HL-60 (cell line): ENCODE data around the gene ARF1.

Source experiments
- DNase-seq, 2 experiments: peaks; one replicate each; pipeline ENCODE4 v3.0.0-alpha.2; 2010 to 2020; ENCODE audit warnings: low read depth in 1 of 2, low spot score in 1 of 2
- H3K27ac ChIP-seq: fragments of 250-450 bp; sonication (Bioruptor Pico); replicated peaks from 2 replicates; pipeline ENCODE4 v1.5.1; 2020; ENCODE audit warnings: mild to moderate bottlenecking, moderate library complexity
- H3K27me3 ChIP-seq: fragments of 250-450 bp; sonication (Bioruptor Pico); 2 replicates; pipeline ENCODE4 v1.5.1; 2021; ENCODE audit warnings: mild to moderate bottlenecking, moderate library complexity; ENCODE audit not compliant: insufficient read depth, poor library complexity, severe bottlenecking
- H3K4me3 ChIP-seq: replicated peaks from 2 replicates; pipeline ENCODE4 v1.5.1; 2011; ENCODE audit warnings: mild to moderate bottlenecking, control low read depth, low read length; ENCODE audit not compliant: insufficient read depth
- CTCF ChIP-seq: IDR thresholded peaks from one replicate; pipeline ENCODE4 v1.5.1; 2011; ENCODE audit warnings: low read length, control low read depth, inconsistent platforms; ENCODE audit not compliant: insufficient read depth
- GABPA ChIP-seq: IDR thresholded peaks from 2 replicates; pipeline ENCODE4 v1.6.1; 2012; ENCODE audit warnings: low read depth
- POLR2AphosphoS5 ChIP-seq: IDR thresholded peaks from 2 replicates; pipeline ENCODE4 v1.6.1; 2012; ENCODE audit warnings: low read depth
- SPI1 ChIP-seq: IDR thresholded peaks from 2 replicates; pipeline ENCODE4 v1.6.1; 2012; ENCODE audit warnings: low read depth, mild to moderate bottlenecking, borderline replicate concordance
- TF ChIP-seq, protein P1 (sequence below): IDR thresholded peaks from 2 replicates; pipeline ENCODE4 v1.6.1; 2012; ENCODE audit warnings: low read depth; ENCODE audit not compliant: insufficient replicate concordance

ARF1 gene

DNA sequence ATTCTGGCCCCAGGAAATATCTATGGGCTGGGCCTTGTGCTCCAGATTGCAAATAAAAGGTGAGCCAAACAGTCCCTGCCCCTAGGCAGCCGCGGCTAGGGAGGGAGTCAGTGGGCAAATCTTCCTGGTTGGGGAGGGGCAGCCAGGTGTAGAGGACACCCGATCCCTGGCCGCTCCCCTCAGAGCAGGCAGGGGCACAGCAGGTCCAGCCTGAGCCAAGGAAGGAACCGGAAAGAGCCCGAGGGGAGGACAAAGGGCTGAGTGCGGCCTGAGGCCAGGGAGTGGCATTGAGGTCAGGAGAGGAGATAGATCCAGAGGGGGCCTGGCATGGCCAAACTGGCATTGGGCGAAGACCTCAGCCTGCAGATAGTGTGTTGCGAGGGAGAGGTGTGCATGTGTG, 36.6 kb upstream of the ARF1 start:
- no peak for DNase-seq
- Histone ChIP-seq H3K27ac (no peak overlapping the region), H3K27me3 (no peaks in the 10 kb centered on the region), H3K4me3 (no peak overlapping the region)
- no peak for TF ChIP-seq POLR2AphosphoS5
- no peak for TF ChIP-seq GABPA
- no peak for TF ChIP-seq SPI1
- TF ChIP-seq, protein P1, sequence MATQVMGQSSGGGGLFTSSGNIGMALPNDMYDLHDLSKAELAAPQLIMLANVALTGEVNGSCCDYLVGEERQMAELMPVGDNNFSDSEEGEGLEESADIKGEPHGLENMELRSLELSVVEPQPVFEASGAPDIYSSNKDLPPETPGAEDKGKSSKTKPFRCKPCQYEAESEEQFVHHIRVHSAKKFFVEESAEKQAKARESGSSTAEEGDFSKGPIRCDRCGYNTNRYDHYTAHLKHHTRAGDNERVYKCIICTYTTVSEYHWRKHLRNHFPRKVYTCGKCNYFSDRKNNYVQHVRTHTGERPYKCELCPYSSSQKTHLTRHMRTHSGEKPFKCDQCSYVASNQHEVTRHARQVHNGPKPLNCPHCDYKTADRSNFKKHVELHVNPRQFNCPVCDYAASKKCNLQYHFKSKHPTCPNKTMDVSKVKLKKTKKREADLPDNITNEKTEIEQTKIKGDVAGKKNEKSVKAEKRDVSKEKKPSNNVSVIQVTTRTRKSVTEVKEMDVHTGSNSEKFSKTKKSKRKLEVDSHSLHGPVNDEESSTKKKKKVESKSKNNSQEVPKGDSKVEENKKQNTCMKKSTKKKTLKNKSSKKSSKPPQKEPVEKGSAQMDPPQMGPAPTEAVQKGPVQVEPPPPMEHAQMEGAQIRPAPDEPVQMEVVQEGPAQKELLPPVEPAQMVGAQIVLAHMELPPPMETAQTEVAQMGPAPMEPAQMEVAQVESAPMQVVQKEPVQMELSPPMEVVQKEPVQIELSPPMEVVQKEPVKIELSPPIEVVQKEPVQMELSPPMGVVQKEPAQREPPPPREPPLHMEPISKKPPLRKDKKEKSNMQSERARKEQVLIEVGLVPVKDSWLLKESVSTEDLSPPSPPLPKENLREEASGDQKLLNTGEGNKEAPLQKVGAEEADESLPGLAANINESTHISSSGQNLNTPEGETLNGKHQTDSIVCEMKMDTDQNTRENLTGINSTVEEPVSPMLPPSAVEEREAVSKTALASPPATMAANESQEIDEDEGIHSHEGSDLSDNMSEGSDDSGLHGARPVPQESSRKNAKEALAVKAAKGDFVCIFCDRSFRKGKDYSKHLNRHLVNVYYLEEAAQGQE, result no peak
- TF ChIP-seq CTCF, result no peak

GRCh38 chr1:228046421-228047182, 35.9 kb upstream of the ARF1 start:
- no peak overlapping the region for H3K4me3 ChIP-seq
- H3K27ac ChIP-seq, result no peak overlapping the region
- no peak for DNase-seq
- no peaks in the 10 kb centered on the region for H3K27me3 ChIP-seq
- no peak for TF ChIP-seq GABPA
- TF ChIP-seq, protein P1, result no peak
- TF ChIP-seq SPI1, result no peak
- no peak for TF ChIP-seq CTCF
- no peak for TF ChIP-seq POLR2AphosphoS5

DNA sequence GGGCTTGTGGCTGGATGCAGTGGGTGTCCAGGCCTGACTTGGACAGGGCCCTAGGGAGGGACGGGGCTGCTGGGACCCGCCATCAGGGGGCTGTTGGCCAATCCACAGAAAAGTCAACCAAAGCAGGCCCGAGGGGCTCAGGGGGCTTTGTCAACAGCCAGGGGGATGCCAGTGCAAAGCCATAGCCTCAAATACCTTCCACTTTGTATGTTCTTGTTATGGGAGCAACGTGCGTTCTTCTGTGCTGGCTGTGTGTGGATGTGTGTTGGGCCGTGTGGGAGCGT, 35.4 kb upstream of the ARF1 start:
- Histone ChIP-seq H3K27ac (no peak overlapping the region), H3K27me3 (no peaks in the 10 kb centered on the region), H3K4me3 (no peak overlapping the region)
- TF ChIP-seq CTCF, result no peak
- no peak for TF ChIP-seq SPI1
- no peak for TF ChIP-seq POLR2AphosphoS5
- TF ChIP-seq GABPA, result no peak
- TF ChIP-seq, protein P1, result no peak
- DNase-seq, result no peak
